KMS-11 (cell line): ENCODE measurements around the gene RETREG3.
"Not testable (repeated sequence)": the region's sequence is repeated elsewhere in the genome, so short reads cannot be mapped to it uniquely, and the experiment has no call there.

Experiments
- H2AFZ ChIP-seq: fragments of 200-600 bp; sonication (generic); 2 replicates; pipeline ENCODE4 v1.6.1; 2016; ENCODE audit warnings: antibody characterized with exemption, mixed run types, low read depth
- H3K27ac ChIP-seq: fragments of 200-600 bp; sonication (generic); 2 replicates; pipeline ENCODE4 v1.6.1; 2016; ENCODE audit warnings: mild to moderate bottlenecking, mixed run types
- H3K27me3 ChIP-seq: fragments of 200-600 bp; sonication (generic); 2 replicates; pipeline ENCODE4 v1.6.1; 2017; ENCODE audit warnings: mild to moderate bottlenecking, low read depth, mixed run types, moderate library complexity; ENCODE audit not compliant: insufficient read depth
- H3K36me3 ChIP-seq: fragments of 200-600 bp; sonication (generic); 2 replicates; pipeline ENCODE4 v1.6.1; 2017; ENCODE audit warnings: mild to moderate bottlenecking, mixed run types; ENCODE audit not compliant: insufficient read depth
- H3K4me1 ChIP-seq: fragments of 200-600 bp; sonication (generic); 2 replicates; pipeline ENCODE4 v1.6.1; 2016; ENCODE audit warnings: mild to moderate bottlenecking, low read depth, mixed run types; ENCODE audit not compliant: poor library complexity, severe bottlenecking
- H3K4me2 ChIP-seq: fragments of 200-600 bp; sonication (generic); 2 replicates; pipeline ENCODE4 v1.7.0; 2016; ENCODE audit warnings: mild to moderate bottlenecking, mixed run types
- H3K4me3 ChIP-seq: fragments of 200-600 bp; sonication (generic); IDR thresholded peaks from 2 replicates; pipeline ENCODE4 v1.6.1; 2017; ENCODE audit warnings: low read depth, low read length, mixed read lengths; ENCODE audit not compliant: insufficient read depth
- H3K79me2 ChIP-seq: fragments of 200-600 bp; sonication (generic); 2 replicates; pipeline ENCODE4 v1.6.1; 2016; ENCODE audit warnings: low read depth, mixed run types; ENCODE audit not compliant: insufficient read depth
- H3K9ac ChIP-seq: fragments of 200-600 bp; sonication (generic); 2 replicates; pipeline ENCODE4 v1.6.1; 2016; ENCODE audit warnings: mild to moderate bottlenecking, mixed run types
- H4K20me1 ChIP-seq: fragments of 200-600 bp; sonication (generic); 2 replicates; pipeline ENCODE4 v1.6.1; 2016; ENCODE audit warnings: mild to moderate bottlenecking, mixed run types; ENCODE audit not compliant: insufficient read depth
- TF ChIP-seq, protein P1 (sequence below): fragments of 200-600 bp; sonication (generic); conservative IDR thresholded peaks from 2 replicates; pipeline ENCODE4 v1.6.1; 2017; ENCODE audit warnings: low read depth, mild to moderate bottlenecking, antibody characterized with exemption, low read length, moderate library complexity, mixed read lengths

Gene RETREG3

DNA sequence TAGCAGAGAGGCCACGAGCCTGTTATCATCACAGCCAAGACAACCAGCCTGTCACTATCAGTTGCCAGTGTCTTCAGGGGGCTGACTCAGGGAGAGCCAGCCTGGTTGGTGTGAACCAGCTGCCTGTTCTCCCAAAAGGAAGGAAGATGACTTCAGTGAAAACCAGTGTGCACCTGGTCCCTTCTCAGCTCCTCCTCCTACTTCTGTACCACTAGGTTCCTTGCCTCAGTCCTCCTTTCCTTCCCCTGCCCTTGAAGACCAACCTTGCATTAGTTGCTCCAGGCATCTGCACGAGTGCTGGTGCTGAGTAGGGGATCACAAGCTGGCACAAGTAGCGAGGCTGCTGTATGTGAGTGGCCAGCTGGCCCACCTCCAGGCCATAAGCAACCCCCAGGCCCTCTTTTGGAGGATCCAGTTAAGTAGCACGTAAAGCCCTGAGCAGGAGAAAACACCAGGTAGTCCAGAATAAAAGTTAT is 8.8 kb upstream of the RETREG3 start:
- Histone ChIP-seq H3K27ac (peak overlapping the region; percentile 74), H3K4me3 (peak overlapping the region; percentile 15), H3K4me2 (peak overlapping the region; percentile 91), H3K27me3 (no peaks in the 10 kb centered on the region), H2AFZ (no peak overlapping the region), H3K36me3 (peaks cover 2% of the 10 kb centered on the region; the same call in 1 of the 2 replicates), H3K4me1 (peaks cover 69% of the 10 kb centered on the region), H3K79me2 (no peaks in the 10 kb centered on the region), H4K20me1 (no peaks in the 10 kb centered on the region), H3K9ac (peak overlapping the region; percentile 16; the same call in 1 of the 2 replicates)
- TF ChIP-seq, protein P1, sequence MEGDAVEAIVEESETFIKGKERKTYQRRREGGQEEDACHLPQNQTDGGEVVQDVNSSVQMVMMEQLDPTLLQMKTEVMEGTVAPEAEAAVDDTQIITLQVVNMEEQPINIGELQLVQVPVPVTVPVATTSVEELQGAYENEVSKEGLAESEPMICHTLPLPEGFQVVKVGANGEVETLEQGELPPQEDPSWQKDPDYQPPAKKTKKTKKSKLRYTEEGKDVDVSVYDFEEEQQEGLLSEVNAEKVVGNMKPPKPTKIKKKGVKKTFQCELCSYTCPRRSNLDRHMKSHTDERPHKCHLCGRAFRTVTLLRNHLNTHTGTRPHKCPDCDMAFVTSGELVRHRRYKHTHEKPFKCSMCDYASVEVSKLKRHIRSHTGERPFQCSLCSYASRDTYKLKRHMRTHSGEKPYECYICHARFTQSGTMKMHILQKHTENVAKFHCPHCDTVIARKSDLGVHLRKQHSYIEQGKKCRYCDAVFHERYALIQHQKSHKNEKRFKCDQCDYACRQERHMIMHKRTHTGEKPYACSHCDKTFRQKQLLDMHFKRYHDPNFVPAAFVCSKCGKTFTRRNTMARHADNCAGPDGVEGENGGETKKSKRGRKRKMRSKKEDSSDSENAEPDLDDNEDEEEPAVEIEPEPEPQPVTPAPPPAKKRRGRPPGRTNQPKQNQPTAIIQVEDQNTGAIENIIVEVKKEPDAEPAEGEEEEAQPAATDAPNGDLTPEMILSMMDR: no peak

DNA sequence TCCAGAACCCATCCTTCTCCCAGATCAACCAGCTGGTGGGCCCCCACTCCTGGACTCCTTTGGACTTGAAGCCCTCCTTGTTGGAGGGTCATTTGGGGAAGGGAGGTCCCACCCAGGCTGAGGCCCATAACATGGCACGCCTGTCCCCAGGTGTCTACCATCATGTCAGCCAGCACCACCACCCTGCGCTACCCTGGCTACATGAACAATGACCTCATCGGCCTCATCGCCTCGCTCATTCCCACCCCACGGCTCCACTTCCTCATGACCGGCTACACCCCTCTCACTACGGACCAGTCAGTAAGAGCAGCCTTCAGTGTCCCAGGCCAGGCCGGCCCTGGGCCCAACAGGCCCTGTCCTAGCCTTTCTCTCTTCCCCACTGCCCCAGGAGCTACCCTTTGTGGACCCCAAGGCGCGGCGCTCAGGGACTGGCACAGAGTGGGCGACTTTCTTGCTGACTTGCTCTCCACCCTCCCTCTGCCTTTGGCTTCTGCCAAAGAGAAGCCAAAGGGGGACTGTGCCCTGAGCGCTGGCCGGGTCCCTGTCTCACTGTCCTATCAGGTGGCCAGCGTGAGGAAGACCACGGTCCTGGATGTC is 4.6 kb upstream of the RETREG3 start:
- Histone ChIP-seq H3K27ac (no peak overlapping the region), H3K36me3 (peaks cover 9% of the 10 kb centered on the region; the same call in 1 of the 2 replicates), H3K4me3 (no peak overlapping the region), H2AFZ (no peak overlapping the region), H3K79me2 (peaks cover 17% of the 10 kb centered on the region), H3K9ac (no peak overlapping the region), H3K27me3 (no peaks in the 10 kb centered on the region), H4K20me1 (no peaks in the 10 kb centered on the region), H3K4me2 (no peak overlapping the region), H3K4me1 (peaks cover 44% of the 10 kb centered on the region)
- TF ChIP-seq, protein P1: no peak

DNA sequence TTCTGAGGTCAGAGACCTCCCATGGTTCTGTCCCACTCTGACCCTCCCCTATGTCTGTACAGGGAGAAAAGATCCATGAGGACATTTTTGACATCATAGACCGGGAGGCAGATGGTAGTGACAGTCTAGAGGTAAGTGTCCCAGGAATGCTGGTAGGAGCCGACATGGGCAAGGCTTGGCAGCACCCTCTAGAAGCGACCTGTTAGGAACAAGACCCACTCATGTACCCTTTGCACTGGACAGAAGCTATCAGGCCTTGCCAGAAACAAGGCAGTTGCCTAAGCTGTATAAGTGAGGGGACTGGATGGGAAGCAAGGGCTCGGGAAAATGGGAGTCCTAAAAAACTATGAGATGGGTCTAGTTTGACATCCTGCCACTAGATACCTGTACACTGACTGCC is 2.8 kb upstream of the RETREG3 start:
- TF ChIP-seq, protein P1: no peak
- no peak overlapping the region for H3K4me2 ChIP-seq
- no peaks in the 10 kb centered on the region for H3K27me3 ChIP-seq
- H3K4me3 ChIP-seq: no peak overlapping the region
- H3K9ac ChIP-seq: no peak overlapping the region
- no peak overlapping the region for H2AFZ ChIP-seq
- H3K79me2 ChIP-seq: peaks cover 34% of the 10 kb centered on the region
- H3K4me1 ChIP-seq: peaks cover 43% of the 10 kb centered on the region
- H4K20me1 ChIP-seq: no peaks in the 10 kb centered on the region
- peaks cover 9% of the 10 kb centered on the region; the same call in 1 of the 2 replicates for H3K36me3 ChIP-seq
- H3K27ac ChIP-seq: no peak overlapping the region

DNA sequence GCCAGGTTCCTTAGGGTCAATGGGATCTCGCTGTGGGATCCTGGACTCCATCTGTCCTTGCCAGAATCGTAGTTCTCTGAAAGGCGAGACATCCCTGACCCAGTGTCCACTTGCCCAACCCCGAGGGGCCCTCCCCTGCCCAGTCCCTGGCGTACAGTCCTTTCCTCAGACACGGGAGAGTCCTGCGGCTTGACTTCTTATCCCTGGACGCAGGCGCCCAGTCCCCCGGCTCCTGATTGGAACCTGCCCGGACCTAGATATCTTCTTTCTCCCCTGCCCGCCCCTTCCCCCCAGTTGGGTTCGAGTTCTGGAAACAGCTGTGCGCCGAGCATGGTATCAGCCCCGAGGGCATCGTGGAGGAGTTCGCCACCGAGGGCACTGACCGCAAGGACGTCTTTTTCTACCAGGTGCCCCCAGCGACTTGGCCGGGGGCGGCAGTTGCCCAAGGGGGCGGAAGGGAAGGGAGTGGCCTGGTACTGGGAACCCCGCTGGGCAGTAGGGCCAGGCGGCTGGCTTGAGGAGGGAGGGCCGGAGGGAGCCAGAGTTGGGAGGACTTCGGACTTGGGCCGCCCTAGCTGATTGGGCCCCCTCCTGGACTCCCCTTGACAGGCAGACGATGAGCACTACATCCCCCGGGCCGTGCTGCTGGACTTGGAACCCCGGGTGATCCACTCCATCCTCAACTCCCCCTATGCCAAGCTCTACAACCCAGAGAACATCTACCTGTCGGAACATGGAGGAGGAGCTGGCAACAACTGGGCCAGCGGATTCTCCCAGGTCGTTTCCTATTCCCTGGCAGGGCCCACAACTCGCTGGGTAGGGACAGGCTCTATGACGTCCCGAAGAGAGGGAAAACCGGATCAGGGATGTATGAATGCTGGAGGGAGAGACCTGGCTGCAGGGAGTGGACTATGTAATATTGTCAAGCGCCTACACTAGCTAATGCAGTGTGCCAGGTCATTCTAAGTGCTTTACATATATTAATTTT is 934 bp upstream of the RETREG3 start:
- not testable (repeated sequence) for H3K4me3 ChIP-seq, H3K27me3 ChIP-seq, H4K20me1 ChIP-seq, H3K36me3 ChIP-seq
- peaks cover 41% of the 10 kb centered on the region for H3K4me1 ChIP-seq
- H2AFZ ChIP-seq: peak overlapping the region; percentile 75; the same call in 1 of the 2 replicates
- H3K79me2 ChIP-seq: peaks cover 54% of the 10 kb centered on the region
- peak overlapping the region; percentile 85 for H3K4me2 ChIP-seq
- peak overlapping the region; percentile 42 for H3K27ac ChIP-seq
- peak overlapping the region; percentile 70 for H3K9ac ChIP-seq
